Nephron progenitor cell (in vitro differentiated cells): ENCODE measurements around the gene ATF7.

Experiments used
- DNase-seq: peaks from one replicate; pipeline ENCODE4 v3.0.0; 2021
- H3K27ac Mint-ChIP-seq: 2 replicates; pipeline ENCODE4 v1.8.0; 2021; ENCODE audit warnings: mild to moderate bottlenecking, moderate library complexity, mixed read lengths
- H3K27me3 Mint-ChIP-seq: 2 replicates; pipeline ENCODE4 v1.8.0; 2021; ENCODE audit warnings: mild to moderate bottlenecking, low read depth, mixed read lengths; ENCODE audit not compliant: poor library complexity
- H3K36me3 Mint-ChIP-seq: 2 replicates; pipeline ENCODE4 v1.8.0; 2021; ENCODE audit warnings: low read depth, mixed read lengths
- H3K4me1 Mint-ChIP-seq: 2 replicates; pipeline ENCODE4 v1.8.0; 2021; ENCODE audit warnings: mixed read lengths
- H3K4me3 Mint-ChIP-seq: 2 replicates; pipeline ENCODE4 v1.8.0; 2021; ENCODE audit warnings: mild to moderate bottlenecking, moderate library complexity, mixed read lengths
- H3K9me3 Mint-ChIP-seq: 2 replicates; pipeline ENCODE4 v1.8.0; 2021; ENCODE audit warnings: mild to moderate bottlenecking, moderate library complexity, mixed read lengths
- CTCF ChIP-seq: fragments of 200-600 bp; sonication (generic); IDR thresholded peaks from 2 replicates; pipeline ENCODE4 v1.5.0; 2021; ENCODE audit warnings: antibody characterized with exemption

ATF7 gene

GRCh38 chr12:53502331-53502730 is 123.9 kb downstream of the ATF7 start:
- peak overlapping the region; percentile 83 for H3K4me3 Mint-ChIP-seq
- peaks cover 11% of the 10 kb centered on the region for H3K36me3 Mint-ChIP-seq
- TF ChIP-seq CTCF = no peak
- H3K27me3 Mint-ChIP-seq = peaks cover 6% of the 10 kb centered on the region
- no peak for DNase-seq
- no peaks in the 10 kb centered on the region for H3K9me3 Mint-ChIP-seq
- peak overlapping the region; percentile 77 for H3K27ac Mint-ChIP-seq
- peaks cover 41% of the 10 kb centered on the region for H3K4me1 Mint-ChIP-seq

DNA sequence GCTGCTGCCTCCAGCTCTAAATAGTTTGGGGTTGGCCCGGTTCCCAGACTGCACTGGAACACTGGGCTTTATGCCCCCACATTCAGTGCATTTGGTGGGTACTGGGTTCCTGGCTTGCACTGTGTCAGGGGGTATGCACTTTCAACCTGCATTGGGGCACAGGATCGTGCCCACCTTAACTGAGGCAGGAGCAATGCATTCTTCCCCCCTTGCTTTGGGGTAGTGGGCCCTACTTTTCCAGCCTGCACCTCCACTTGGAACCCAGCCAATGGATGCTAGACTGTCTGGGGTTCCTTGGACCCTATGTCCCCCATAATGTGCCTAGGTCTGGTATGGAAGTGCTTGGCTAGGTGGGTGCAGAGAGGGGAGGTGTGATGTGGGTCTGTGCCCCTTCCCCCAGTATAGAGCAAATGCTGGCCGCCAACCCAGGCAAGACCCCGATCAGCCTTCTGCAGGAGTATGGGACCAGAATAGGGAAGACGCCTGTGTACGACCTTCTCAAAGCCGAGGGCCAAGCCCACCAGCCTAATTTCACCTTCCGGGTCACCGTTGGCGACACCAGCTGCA is 124.5 kb downstream of the ATF7 start:
- Mint-ChIP-seq H3K27ac (peak overlapping the region; percentile 77), H3K27me3 (peaks cover 7% of the 10 kb centered on the region), H3K36me3 (peaks cover 11% of the 10 kb centered on the region), H3K4me3 (peak overlapping the region; percentile 83), H3K4me1 (peaks cover 47% of the 10 kb centered on the region), H3K9me3 (no peaks in the 10 kb centered on the region)
- DNase-seq = no peak
- TF ChIP-seq CTCF = no peak

- peaks cover 54% of the 10 kb centered on the region for H3K4me1 Mint-ChIP-seq
Observed at GRCh38 chr12:53500776-53501614, 125.2 kb downstream of the ATF7 start, which contains the start of gene TARBP2. TSS of gene TARBP2 (plus strand) at chr12:53501283. CDS start at chr12:53501409, 126 bp downstream.

GRCh38 chr12:53500142-53500775 is 125.9 kb downstream of the ATF7 start:
- Mint-ChIP-seq H3K27me3 (peaks cover 7% of the 10 kb centered on the region), H3K36me3 (peaks cover 6% of the 10 kb centered on the region), H3K4me1 (peaks cover 60% of the 10 kb centered on the region), H3K4me3 (peak overlapping the region; percentile 83), H3K9me3 (no peaks in the 10 kb centered on the region), H3K27ac (peak overlapping the region; percentile 67)
- no peak for TF ChIP-seq CTCF
- DNase-seq = no peak

More at GRCh38 chr12:53500776-53501614, 125.2 kb downstream of the ATF7 start, which contains the start of gene TARBP2:
- H3K36me3 Mint-ChIP-seq = peaks cover 11% of the 10 kb centered on the region
- H3K27me3 Mint-ChIP-seq = peaks cover 7% of the 10 kb centered on the region
- no peaks in the 10 kb centered on the region for H3K9me3 Mint-ChIP-seq
- no peak for TF ChIP-seq CTCF
- peak within 1 kb of the TSS; percentile 96 for H3K27ac Mint-ChIP-seq
- DNase-seq = peak; percentile 98
- H3K4me3 Mint-ChIP-seq = peak within 1 kb of the TSS; percentile 83

- peaks cover 63% of the 10 kb centered on the region for H3K4me1 Mint-ChIP-seq
- DNase-seq = peak; percentile 74
- H3K27ac Mint-ChIP-seq = peak within 1 kb of the TSS; percentile 67
Observed at GRCh38 chr12:53499266-53500141, 126.7 kb downstream of the ATF7 start, which contains the start of gene MAP3K12. TSS of gene MAP3K12 (minus strand) at chr12:53499458. CDS start at chr12:53487391, 12,067 bp downstream.

More at GRCh38 chr12:53499266-53500141, 126.7 kb downstream of the ATF7 start, which contains the start of gene MAP3K12:
- TF ChIP-seq CTCF = no peak
- Mint-ChIP-seq H3K4me3 (peak within 1 kb of the TSS; percentile 83), H3K9me3 (no peaks in the 10 kb centered on the region), H3K27me3 (peaks cover 7% of the 10 kb centered on the region), H3K36me3 (peaks cover under 1% of the 10 kb centered on the region)
